Pancreas (tissue), 10 donors: Measurements from ENCODE around the gene SKAP1. TPM values are rescaled to one million over a fixed set of nuclear protein-coding genes. Genes with fewer than 3 reads are reported as not detected.

ENCODE experiments used
- ATAC-seq, 4 donors: fragments of 200-7000 bp; cut with Tn5 transposase; one replicate each; pipeline versions ENCODE4 v1.8.0 to v1.9.1; 2020; ENCODE audit warnings: mild to moderate bottlenecking in 4 of 4, moderate library complexity in 4 of 4
- DNase-seq, 6 donors: peaks; one replicate each; pipeline ENCODE4 v3.0.0-alpha.2; 2020
- FAIRE-seq: peaks from 2 replicates; lab custom pipeline; 2012; peaks lifted over from hg19 to GRCh38; lab: Jason Lieb, UNC
- H3K27ac ChIP-seq, 4 donors: fragments of 200-600 bp; sonication (generic); 1 replicate in 3 of 4; 2 replicates in 1 of 4; pipeline versions ENCODE4 v1.5.0 to v1.8.0; 2020
- H3K27me3 ChIP-seq, 4 donors: fragments of 200-600 bp; one replicate each; pipeline ENCODE4 v1.8.0; 2021
- H3K36me3 ChIP-seq, 3 donors: fragments of 200-600 bp; sonication (generic) in 1 of 3; one replicate each; pipeline versions ENCODE4 v1.5.0 to v1.8.0; 2020 to 2021
- H3K4me1 ChIP-seq, 3 donors: fragments of 200-600 bp; one replicate each; pipeline ENCODE4 v1.8.0; 2021
- H3K4me3 ChIP-seq, 4 donors: fragments of 200-600 bp; sonication (generic) in 2 of 4; one replicate each; pipeline versions ENCODE4 v1.5.0 to v1.8.0; 2020 to 2021
- H3K9me3 ChIP-seq, 4 donors: fragments of 200-600 bp; one replicate each; pipeline ENCODE4 v1.8.0; 2021
- CTCF ChIP-seq, 4 donors: fragments of 200-600 bp; sonication (generic) in 3 of 4; IDR thresholded peaks; one replicate each; pipeline versions ENCODE4 v1.5.0 to v1.8.0; 2021; ENCODE audit warnings: antibody characterized with exemption in 4 of 4
- WGBS, 2 donors: extraction: QIAGEN DNeasy Blood & Tissue Kit; methylation state at CpG; one replicate each; pipeline ENCODE4 v1.1.7; 2013; 5-methylcytosine and 5-hydroxymethylcytosine counted together
- intact Hi-C, 3 donors: fragments of 100-400 bp; cut with DNase I; formaldehyde crosslinking; loops; one replicate each; pipeline versions ENCODE4 v1.11.1 to v1.14.2; 2022
- polyA plus RNA-seq, 2 donors: library from polyadenylated mRNA; stranded (reverse); fragments of 200-250 nt; gene quantifications; one replicate each; pipeline ENCODE4 v1.2.3, GENCODE V29; 2013
- total RNA-seq, 6 donors: library from RNA; stranded (reverse); fragmentation: NEBNext Ultra II Directional in 4 of 6; extraction: Animal tissue kit (Norgen Biotek cat#: 25700) in 4 of 6; gene quantifications; one replicate each; pipeline versions ENCODE4 v1.2.1 to v1.2.4, GENCODE V29; 2021 to 2023
- donor health status: healthy with polysubstance abuse.
- donor health status: DM: no; HTN: no; CAD: no; lungs with moderate emphysema.
- donor health status: DM: no; HTN: no; CAD: no.
- donor health status: control.
- donor health status: control.
- donor health status: Bipolar disorder and iron deficiency.
- donor health status: DM: yes; HTN: yes; CAD: no.
- donor health status: DM: no; HTN: no; CAD: no.
- donor health status: DM: no; HTN: no; CAD: no.
- donor health status: DM: yes; HTN: yes; CAD: no.

SKAP1 gene
- total and polyA plus RNA-seq, 8 donors, result 0.92 to 5.2 (median 3.0) TPM

GRCh38 chr17:48110761-48111160 lies 319.3 kb downstream of the SKAP1 start:
- H3K27ac ChIP-seq, result no peak overlapping the region

DNA sequence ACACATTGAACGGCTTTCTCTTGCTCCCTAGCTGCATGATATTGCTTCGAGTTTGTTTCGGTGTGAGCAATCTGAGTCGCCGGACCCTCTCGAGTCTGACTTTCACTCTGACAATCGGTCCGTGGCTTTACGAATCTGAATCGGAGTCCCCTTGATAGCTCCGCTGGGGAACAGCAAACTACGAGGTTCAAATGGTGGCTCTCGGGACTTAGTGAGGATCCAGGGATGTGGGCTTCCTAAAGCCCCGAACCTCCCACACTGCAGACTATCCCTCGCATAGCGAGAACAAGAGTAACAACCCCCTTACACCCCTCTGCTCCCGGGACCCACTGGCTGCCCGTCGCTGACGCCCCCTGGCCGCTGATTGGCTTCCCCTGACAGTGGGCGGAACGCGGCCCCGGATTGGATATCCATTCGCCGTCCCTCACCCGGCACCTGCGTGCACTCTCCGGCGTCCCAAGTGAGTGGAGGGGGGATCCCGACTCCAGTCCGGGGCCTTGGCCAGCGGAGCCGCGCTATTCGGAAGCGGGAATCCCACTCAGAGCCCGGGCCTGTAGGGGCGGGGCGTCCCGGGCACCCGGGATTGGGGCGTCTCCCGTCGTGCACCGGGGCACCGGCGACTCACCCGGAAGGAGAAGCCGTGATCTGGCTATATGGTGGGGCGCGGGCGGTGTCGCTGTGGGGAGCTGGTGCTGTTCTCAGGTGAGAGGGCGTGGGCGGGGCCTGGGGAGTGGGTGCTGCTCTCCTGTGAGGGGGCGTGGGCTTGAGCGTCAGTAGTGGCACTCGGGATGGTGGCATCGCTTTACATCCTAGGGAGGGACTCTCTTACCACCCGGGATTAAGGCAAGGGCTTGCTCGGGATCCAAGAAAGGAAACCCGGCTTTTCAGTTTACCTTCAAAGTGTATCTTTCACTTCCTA lies 322.6 kb downstream of the SKAP1 start, which contains the start of gene SNX11:
Gene SNX11 (plus strand): TSS at position 630 of the 919 bp plus-strand sequence. CDS start 4,278 bp downstream, outside the sequence.
- no peak for TF ChIP-seq CTCF (IDR thresholded peaks at IDR 0.05)
- no peaks in the 10 kb centered on the region for H3K36me3 ChIP-seq
- peak; percentile 89 to 96 (median 92) for DNase-seq
- no peaks in the 10 kb centered on the region for H3K27me3 ChIP-seq
- intact Hi-C loops, result no loop called here
- no peaks in the 10 kb centered on the region for H3K9me3 ChIP-seq
- peak within 1 kb of the TSS; percentile 60 to 96 (median 78) for H3K27ac ChIP-seq
- 0 to 1% methylated on average over 62 to 64 of the region's 64 CpGs for WGBS, 2 donors
- ATAC-seq, result peak; percentile 96 to 97 (median 96)
- FAIRE-seq, result no peak
- H3K4me3 ChIP-seq, result peak within 1 kb of the TSS; percentile 41 to 64 (median 54)
- H3K4me1 ChIP-seq, result peaks cover 0 to 24% (median 6%) of the 10 kb centered on the region in 3 donors

More at GRCh38 chr17:48110761-48111160, 319.3 kb downstream of the SKAP1 start:
- FAIRE-seq (no peak), DNase-seq (no peak), ATAC-seq (no peak)
- WGBS, 2 donors, result 74 to 80% methylated on average over 9 of the region's 9 CpGs
- Histone ChIP-seq H3K4me1 (peaks cover 0 to 24% (median 6%) of the 10 kb centered on the region in 3 donors), H3K27me3 (no peaks in the 10 kb centered on the region), H3K4me3 (no peak overlapping the region), H3K36me3 (peaks cover 0 to 5% (median 0%) of the 10 kb centered on the region in 3 donors), H3K9me3 (no peaks in the 10 kb centered on the region)
- intact Hi-C loops, result no loop called here
- no peak for TF ChIP-seq CTCF (IDR thresholded peaks at IDR 0.05)

GRCh38 chr17:48106802-48107136 lies 323.2 kb downstream of the SKAP1 start:
- Histone ChIP-seq H3K4me3 (peak overlapping the region; percentile 41 to 64 (median 54)), H3K27me3 (no peaks in the 10 kb centered on the region), H3K27ac (peak overlapping the region; percentile 60 to 96 (median 78)), H3K36me3 (no peaks in the 10 kb centered on the region), H3K4me1 (peaks cover 0 to 24% (median 6%) of the 10 kb centered on the region in 3 donors), H3K9me3 (no peaks in the 10 kb centered on the region)
- 29 to 33% methylated on average over 13 of the region's 13 CpGs for WGBS, 2 donors
- intact Hi-C loops, result no loop called here
- no peak for TF ChIP-seq CTCF (IDR thresholded peaks at IDR 0.05)
- DNase-seq (no peak), FAIRE-seq (no peak), ATAC-seq (no peak)

GRCh38 chr17:48104440-48104839 lies 325.6 kb downstream of the SKAP1 start:
- no peak for TF ChIP-seq CTCF (IDR thresholded peaks at IDR 0.05)
- Histone ChIP-seq H3K27ac (no peak overlapping the region), H3K4me3 (no peak overlapping the region), H3K36me3 (no peaks in the 10 kb centered on the region), H3K4me1 (peaks cover 0 to 11% (median 6%) of the 10 kb centered on the region in 3 donors), H3K9me3 (no peaks in the 10 kb centered on the region), H3K27me3 (no peaks in the 10 kb centered on the region)
- FAIRE-seq, result no peak
- ATAC-seq, result no peak
- DNase-seq, result no peak
- 84 to 86% methylated on average over 7 of the region's 7 CpGs for WGBS, 2 donors
- intact Hi-C loops, result no loop called here
